GM12878 (cell line): ENCODE data around the gene MYO1D. TPM values are rescaled to one million over a fixed set of nuclear protein-coding genes. Genes with fewer than 3 reads are reported as not detected.

Experiments
- ATAC-seq: fragments of 200-7000 bp; cut with Tn5 transposase; 3 replicates; pipeline ENCODE4 v1.9.1; 2020; ENCODE audit warnings: mild to moderate bottlenecking, moderate library complexity
- BruUV-seq: library from RNA; stranded (reverse); fragments of 400-500 nt; replicated peaks from 2 replicates; lab custom pipeline; 2021; lab: Mats Ljungman, UMichigan
- CTCF ChIA-PET: fragments of 300-600 bp; sonication (Branson Sonifier 250); formaldehyde crosslinking; extraction: SDS; loops from one replicate; lab custom pipeline; 2021; ENCODE audit warnings: inconsistent platforms; lab: Yijun Ruan, JAX
- POLR2A ChIA-PET: fragments of 350-600 bp; formaldehyde crosslinking; extraction: SDS; loops from one replicate; lab custom pipeline; 2021; ENCODE audit warnings: inconsistent platforms; lab: Charles Lee
- RAD21 ChIA-PET: fragments of 300-600 bp; sonication (Branson Sonifier 250); formaldehyde crosslinking; loops from one replicate; lab custom pipeline; 2023; ENCODE audit warnings: antibody characterized with exemption; ENCODE audit not compliant: unreplicated experiment; lab: Charles Lee
- SMC1A ChIA-PET: fragments of 300-600 bp; sonication (Branson Sonifier 250); formaldehyde crosslinking; loops from one replicate; lab custom pipeline; 2023; ENCODE audit not compliant: unreplicated experiment, uncharacterized antibody; lab: Charles Lee
- DNase-seq: peaks from one replicate; pipeline ENCODE4 v3.0.0-alpha.2; 2011; ENCODE audit warnings: low read depth, low spot score
- FAIRE-seq: peaks from 3 replicates; lab custom pipeline; 2011; peaks lifted over from hg19 to GRCh38; lab: Jason Lieb, UNC
- H2AFZ ChIP-seq: 2 replicates; pipeline ENCODE4 v1.6.0; 2011; ENCODE audit warnings: low read depth, low read length, control low read depth; ENCODE audit not compliant: control insufficient read depth
- H3K27ac ChIP-seq: 2 replicates; pipeline ENCODE4 v1.5.1; 2011; ENCODE audit warnings: control low read depth; ENCODE audit not compliant: control insufficient read depth, insufficient read depth
- H3K27me3 ChIP-seq, 2 experiments: replicated peaks in 1 of 2; 2 replicates each; pipeline versions ENCODE4 v1.6.0 to v1.6.1; 2011; ENCODE audit warnings: low read length in 1 of 2; ENCODE audit not compliant: control insufficient read depth in 2 of 2, insufficient read depth in 2 of 2
- H3K36me3 ChIP-seq, 2 experiments: 2 replicates each; pipeline ENCODE4 v1.5.1; 2011; ENCODE audit warnings: low read length in 1 of 2; ENCODE audit not compliant: control insufficient read depth in 2 of 2, insufficient read depth in 2 of 2
- H3K4me1 ChIP-seq: 2 replicates; pipeline ENCODE4 v1.6.1; 2011; ENCODE audit warnings: mild to moderate bottlenecking, low read length, moderate library complexity, mixed read lengths; ENCODE audit not compliant: control insufficient read depth, insufficient read depth
- H3K4me2 ChIP-seq: 2 replicates; pipeline ENCODE4 v1.6.0; 2011; ENCODE audit warnings: control low read depth; ENCODE audit not compliant: control insufficient read depth, insufficient read depth
- H3K4me3 ChIP-seq: fragments of 200-600 bp; sonication (generic); 2 replicates; pipeline ENCODE4 v1.5.1; 2016
- H3K79me2 ChIP-seq: 2 replicates; pipeline ENCODE4 v1.6.0; 2011; ENCODE audit warnings: low read length; ENCODE audit not compliant: control insufficient read depth, insufficient read depth
- H3K9ac ChIP-seq: 2 replicates; pipeline ENCODE4 v1.8.0; 2011; ENCODE audit warnings: low read length, control low read depth, mixed read lengths; ENCODE audit not compliant: control insufficient read depth, insufficient read depth
- H3K9me3 ChIP-seq: replicated peaks from 3 replicates; pipeline ENCODE4 v1.5.1; 2011; ENCODE audit warnings: mild to moderate bottlenecking, low read length; ENCODE audit not compliant: control insufficient read depth, insufficient read depth
- H4K20me1 ChIP-seq: 2 replicates; pipeline ENCODE4 v1.6.0; 2011; ENCODE audit not compliant: control insufficient read depth, insufficient read depth
- ATF2 ChIP-seq: IDR thresholded peaks from 2 replicates; pipeline ENCODE4 v1.6.1; 2012; ENCODE audit warnings: low read length, inconsistent platforms
- BMI1 ChIP-seq: fragments of 450-650 bp; IDR thresholded peaks from 2 replicates; pipeline ENCODE4 v1.6.1; 2016; ENCODE audit warnings: mild to moderate bottlenecking, moderate library complexity, borderline replicate concordance
- CBX3 ChIP-seq: fragments of 200-600 bp; sonication (generic); IDR thresholded peaks from 2 replicates; pipeline ENCODE4 v1.6.1; 2016; ENCODE audit warnings: low read depth, borderline replicate concordance
- CHD4 ChIP-seq: fragments of 200-600 bp; sonication (generic); IDR thresholded peaks from 2 replicates; pipeline ENCODE4 v1.6.1; 2016; ENCODE audit warnings: mild to moderate bottlenecking
- FOXK2 ChIP-seq: fragments of 450-650 bp; IDR thresholded peaks from 2 replicates; pipeline ENCODE4 v1.6.1; 2017; ENCODE audit warnings: mild to moderate bottlenecking, moderate library complexity
- HDAC2 ChIP-seq: fragments of 200-600 bp; sonication (generic); IDR thresholded peaks from 2 replicates; pipeline ENCODE4 v1.6.1; 2017
- KLF5 ChIP-seq: fragments of 450-650 bp; IDR thresholded peaks from 2 replicates; pipeline ENCODE4 v1.6.1; 2014; ENCODE audit warnings: mild to moderate bottlenecking; ENCODE audit not compliant: partially characterized antibody
- MEF2B ChIP-seq: fragments of 450-650 bp; IDR thresholded peaks from 2 replicates; pipeline ENCODE4 v1.6.1; 2018; ENCODE audit warnings: mild to moderate bottlenecking, moderate library complexity; ENCODE audit not compliant: partially characterized antibody, poor library complexity, severe bottlenecking
- PBX3 ChIP-seq: IDR thresholded peaks from 2 replicates; pipeline ENCODE4 v1.6.1; 2011; ENCODE audit warnings: mild to moderate bottlenecking, low read depth, low read length, moderate library complexity; ENCODE audit not compliant: insufficient replicate concordance
- PKNOX1 ChIP-seq: fragments of 450-650 bp; IDR thresholded peaks from 2 replicates; pipeline ENCODE4 v1.6.1; 2016; ENCODE audit warnings: mild to moderate bottlenecking
- RB1 ChIP-seq: fragments of 450-650 bp; formaldehyde crosslinking; IDR thresholded peaks from 2 replicates; pipeline ENCODE4 v1.6.1; 2017; ENCODE audit warnings: mild to moderate bottlenecking, borderline replicate concordance
- RELA ChIP-seq: fragments of 450-650 bp; IDR thresholded peaks from 2 replicates; pipeline ENCODE4 v1.8.0; 2014; ENCODE audit warnings: borderline replicate concordance; ENCODE audit not compliant: partially characterized antibody
- ZNF384 ChIP-seq: IDR thresholded peaks from 2 replicates; pipeline ENCODE4 v1.6.1; 2012; ENCODE audit warnings: low read depth, mild to moderate bottlenecking, low read length, improper control_type of control experiment, borderline replicate concordance
- ZSCAN29 ChIP-seq: fragments of 450-650 bp; IDR thresholded peaks from 2 replicates; pipeline ENCODE4 v1.6.1; 2017; ENCODE audit warnings: mild to moderate bottlenecking, moderate library complexity
- WGBS: methylation state at CpG from one replicate; pipeline ENCODE4 v1.1.6; 2016; ENCODE audit warnings: low lambda C conversion rate; ENCODE audit not compliant: insufficient replicate concordance, insufficient coverage; ENCODE audit errors: missing lambda C conversion rate; 5-methylcytosine and 5-hydroxymethylcytosine counted together
- in situ Hi-C: fragments of 300-500 bp; cut with MboI; formaldehyde crosslinking; loops from 9 replicates; pipeline ENCODE4 v1.14.3; 2018; ENCODE audit warnings: mixed read lengths
- intact Hi-C: fragments of 100-400 bp; cut with micrococcal nuclease; formaldehyde crosslinking; loops from one replicate; pipeline ENCODE4 v1.14.2; 2022; ENCODE audit not compliant: unreplicated experiment
- polyA plus RNA-seq, 11 experiments: library from polyadenylated mRNA; depleted of rRNA in 4 of 11; unstranded in 6 of 11; stranded (reverse) in 5 of 11; fragments of >200 nt; fragmentation: Nextera tagmentation in 4 of 11; fragmentation: Illumina TruSeq in 1 of 11; extraction: Ambion mirVana in 4 of 11; extraction: Trizol in 1 of 11; gene quantifications; 1 replicate in 1 of 11; 2 replicates in 10 of 11; pipeline versions ENCODE4 v1.2.1 to v1.2.3, GENCODE V29; 2011 to 2016; ENCODE audit warnings: inconsistent platforms in 2 of 11, missing spikeins in 2 of 11, low read depth in 1 of 11
- total RNA-seq, 4 experiments: library from RNA; depleted of rRNA in 3 of 4; stranded (reverse); fragments of >200 nt in 3 of 4; fragmentation: Illumina TruSeq in 1 of 4; extraction: Trizol in 1 of 4; gene quantifications; 2 replicates each; pipeline versions ENCODE4 v1.2.1 to v1.2.3, GENCODE V29; 2013 to 2021

MYO1D gene
- total and polyA plus RNA-seq, 10 of the 15 experiments (the other 5 are each of a cell fraction or from before 2014, with no cell fraction given), result 1.8 to 37.7 (median 25.4) TPM

- ATAC-seq (no peak), FAIRE-seq (no peak), DNase-seq (no peak)
- Histone ChIP-seq H3K9ac (no peak overlapping the region), H3K27me3 (no peaks in the 10 kb centered on the region), H3K27ac (no peak overlapping the region), H3K4me3 (no peak overlapping the region), H3K4me1 (peaks cover 57% of the 10 kb centered on the region), H4K20me1 (no peaks in the 10 kb centered on the region), H3K79me2 (no peaks in the 10 kb centered on the region), H3K9me3 (no peaks in the 10 kb centered on the region), H2AFZ (no peak overlapping the region), H3K4me2 (no peak overlapping the region), H3K36me3 (no peaks in the 10 kb centered on the region; a peak in 1 of 4 replicates)
- intact Hi-C loops, result no loop called here
- ChIA-PET RAD21 (interaction anchor here (1.9 to 2.7 kb wide), 4 partner anchors 8 to 79 kb away, joined by 5 to 36 read pairs (median 20); partner anchors contain the start of gene CDK5R1), POLR2A (interaction anchor here (1.1 to 3.0 kb wide), 4 partner anchors 9 to 79 kb away, joined by 3 to 19 read pairs (median 12); no protein-coding TSS in a partner anchor), SMC1A (interaction anchor here (1.2 to 12.1 kb wide), 10 partner anchors 8 to 105 kb away, joined by 3 to 237 read pairs (median 7); no protein-coding TSS in a partner anchor), CTCF (interaction anchor here (0.6 to 2.8 kb wide), 4 partner anchors 9 to 213 kb away, joined by 3 to 11 read pairs (median 9); no protein-coding TSS in a partner anchor)
- no peak for TF ChIP-seq BMI1
- no peak for TF ChIP-seq KLF5
- no peak for TF ChIP-seq ZNF384
- in situ Hi-C loops, result no loop called here
- 82% methylated on average over 4 of the region's 4 CpGs for WGBS
- BruUV-seq, result no TSS peak
Observed at GRCh38 chr17:32567511-32567910, 309.4 kb downstream of the MYO1D start.

GRCh38 chr17:32567086-32567485, 309.8 kb downstream of the MYO1D start:
- ChIA-PET POLR2A (interaction anchor here (1.1 to 3.0 kb wide), 3 partner anchors 8 to 79 kb away, joined by 3 to 19 read pairs (median 16); no protein-coding TSS in a partner anchor), SMC1A (interaction anchor here (0.7 to 12.1 kb wide), 7 partner anchors 8 to 942 kb away, joined by 3 to 237 read pairs (median 4); no protein-coding TSS in a partner anchor), CTCF (interaction anchor here (1.3 to 1.5 kb wide), 2 partner anchors 23 to 105 kb away, joined by 3 read pairs; no protein-coding TSS in a partner anchor), RAD21 (interaction anchor here (1.4 to 1.9 kb wide), 2 partner anchors 21 to 75 kb away, joined by 3 to 5 read pairs; no protein-coding TSS in a partner anchor)
- no peak overlapping the region for H3K4me2 ChIP-seq
- H3K27me3 ChIP-seq, result no peaks in the 10 kb centered on the region
- H2AFZ ChIP-seq, result no peak overlapping the region
- in situ Hi-C loops, result no loop called here
- H4K20me1 ChIP-seq, result no peaks in the 10 kb centered on the region
- no peak overlapping the region for H3K27ac ChIP-seq
- no TSS peak for BruUV-seq
- no peak overlapping the region for H3K4me3 ChIP-seq
- intact Hi-C loops, result no loop called here
- H3K9me3 ChIP-seq, result no peaks in the 10 kb centered on the region
- H3K9ac ChIP-seq, result no peak overlapping the region
- ATAC-seq, result no peak
- H3K79me2 ChIP-seq, result no peaks in the 10 kb centered on the region
- no peak for FAIRE-seq
- 90% methylated on average over 4 of the region's 4 CpGs for WGBS
- DNase-seq, result no peak
- peaks cover 57% of the 10 kb centered on the region for H3K4me1 ChIP-seq
- H3K36me3 ChIP-seq, result no peaks in the 10 kb centered on the region; a peak in 1 of 4 replicates
- TF ChIP-seq MEF2B (no peak), ZSCAN29 (no peak), ATF2 (no peak), PKNOX1 (no peak), PBX3 (no peak), HDAC2 (no peak), RB1 (no peak), CBX3 (no peak), RELA (no peak), CHD4 (no peak), FOXK2 (no peak)
